ENCODE results near the gene HOXB9.

DNA sequence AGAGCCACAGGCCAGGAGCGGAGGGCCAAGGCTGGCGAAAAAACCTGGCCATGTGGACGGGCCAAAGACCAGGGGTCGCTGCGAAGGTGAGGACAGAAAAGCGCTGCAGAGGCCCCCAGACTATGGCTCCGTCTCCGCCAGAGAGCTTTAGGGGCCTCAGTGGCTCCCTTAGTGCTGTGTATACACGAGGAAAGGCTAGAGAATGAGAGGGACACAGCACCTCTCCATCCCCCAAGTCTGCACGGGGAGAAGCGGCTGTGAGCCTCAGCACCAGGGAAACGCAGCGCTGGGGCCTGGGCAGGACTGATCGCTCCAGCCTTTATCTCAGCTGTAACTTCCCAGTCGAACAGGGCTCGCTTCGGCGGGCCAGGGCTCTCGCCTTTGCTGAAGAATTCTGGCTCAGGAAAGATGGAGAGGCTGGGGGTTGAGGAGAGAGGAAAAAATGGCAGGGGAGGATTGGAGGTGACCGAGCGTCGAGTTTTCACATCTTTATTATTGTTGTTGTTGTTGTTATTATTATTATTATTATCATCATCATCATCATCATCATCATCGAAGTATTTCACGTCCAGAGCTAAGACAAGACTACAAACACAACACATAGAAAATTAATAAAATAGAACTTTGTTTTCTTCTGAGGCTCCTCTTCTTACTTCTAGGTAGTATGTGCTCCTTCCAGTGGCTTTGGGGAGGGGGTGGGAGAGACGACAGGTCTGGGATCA, 30.7 kb downstream of the HOXB9 start:
- TF ChIP-seq, protein P1, sequence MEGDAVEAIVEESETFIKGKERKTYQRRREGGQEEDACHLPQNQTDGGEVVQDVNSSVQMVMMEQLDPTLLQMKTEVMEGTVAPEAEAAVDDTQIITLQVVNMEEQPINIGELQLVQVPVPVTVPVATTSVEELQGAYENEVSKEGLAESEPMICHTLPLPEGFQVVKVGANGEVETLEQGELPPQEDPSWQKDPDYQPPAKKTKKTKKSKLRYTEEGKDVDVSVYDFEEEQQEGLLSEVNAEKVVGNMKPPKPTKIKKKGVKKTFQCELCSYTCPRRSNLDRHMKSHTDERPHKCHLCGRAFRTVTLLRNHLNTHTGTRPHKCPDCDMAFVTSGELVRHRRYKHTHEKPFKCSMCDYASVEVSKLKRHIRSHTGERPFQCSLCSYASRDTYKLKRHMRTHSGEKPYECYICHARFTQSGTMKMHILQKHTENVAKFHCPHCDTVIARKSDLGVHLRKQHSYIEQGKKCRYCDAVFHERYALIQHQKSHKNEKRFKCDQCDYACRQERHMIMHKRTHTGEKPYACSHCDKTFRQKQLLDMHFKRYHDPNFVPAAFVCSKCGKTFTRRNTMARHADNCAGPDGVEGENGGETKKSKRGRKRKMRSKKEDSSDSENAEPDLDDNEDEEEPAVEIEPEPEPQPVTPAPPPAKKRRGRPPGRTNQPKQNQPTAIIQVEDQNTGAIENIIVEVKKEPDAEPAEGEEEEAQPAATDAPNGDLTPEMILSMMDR (conservative IDR thresholded peaks at IDR 0.05; ENCODE audit: low read length) = no peak
- TF ChIP-seq EZH2phosphoT487 (IDR thresholded peaks at IDR 0.05; ENCODE audit: borderline replicate concordance, low read depth, low read length) = no peak
